ENCODE measurements around the gene RAD51B. TPM values are rescaled to one million over a fixed set of nuclear protein-coding genes. Genes with fewer than 3 reads are reported as not detected.

Gene RAD51B
- total and polyA plus RNA-seq, 2 of the 13 experiments (the other 11 are each of a cell fraction or from before 2014, with no cell fraction given): 7.0 to 9.5 TPM

GRCh38 chr14:68043752-68044151 is 224.2 kb downstream of the RAD51B start:
- no TSS peak for BruUV-seq (replicated peaks)
- H3K79me2 ChIP-seq (ENCODE audit: insufficient read depth, low read length): no peaks in the 10 kb centered on the region
- intact Hi-C loops (cut with micrococcal nuclease; ENCODE audit: unreplicated experiment) (no loop called here), in situ Hi-C loops (cut with HindIII; ENCODE audit: extremely low pct_ligation_motif_present, low pct_unique_long_range_greater_than_20kb) (no loop called here)
- no peaks in the 10 kb centered on the region for H4K20me1 ChIP-seq (ENCODE audit: insufficient read depth, low read length)
- FAIRE-seq (no peak), ATAC-seq (no peak), DNase-seq (ENCODE audit: low spot score) (no peak)
- CTCF ChIA-PET (ENCODE audit: low intra/inter-chr PET ratio, low total read pairs): no interaction called here
- no peak overlapping the region for H3K27ac ChIP-seq (ENCODE audit: extremely low read length, insufficient read depth, low read length)
- H3K4me3 ChIP-seq (replicated peaks in 1 of 3; ENCODE audit: insufficient read depth in 1 of 3, low read depth in 2 of 3, low read length in 3 of 3): no peak overlapping the region
- H3K36me3 ChIP-seq (replicated peaks in 1 of 2; ENCODE audit: control insufficient read depth in 1 of 2, insufficient read depth in 2 of 2, low read length in 2 of 2): no peaks in the 10 kb centered on the region
- no peak for TF ChIP-seq ZNF615 (CRISPR knock-in tag; IDR thresholded peaks at IDR 0.05; ENCODE audit: borderline replicate concordance)
- TF ChIP-seq ZNF674 (CRISPR knock-in tag; IDR thresholded peaks at IDR 0.05; ENCODE audit: low read depth): no peak
- TF ChIP-seq FLYWCH1 (CRISPR knock-in tag; IDR thresholded peaks at IDR 0.05): no peak
- TF ChIP-seq CTCF (CRISPR knock-in tag; IDR thresholded peaks at IDR 0.05): no peak
- no peak for TF ChIP-seq ZNF121 (CRISPR knock-in tag; IDR thresholded peaks at IDR 0.05)
- TF ChIP-seq SSRP1 (CRISPR knock-in tag; IDR thresholded peaks at IDR 0.05): no peak
- no peak for TF ChIP-seq BRCA1 (CRISPR knock-in tag; IDR thresholded peaks at IDR 0.05)
- no peak for TF ChIP-seq ATF3 (CRISPR knock-in tag; IDR thresholded peaks at IDR 0.05)
- no peak for TF ChIP-seq ZMAT5 (CRISPR knock-in tag; IDR thresholded peaks at IDR 0.05; ENCODE audit: borderline replicate concordance, low read depth)
- TF ChIP-seq TOPORS (CRISPR knock-in tag; IDR thresholded peaks at IDR 0.05): no peak
- TF ChIP-seq ETS1 (CRISPR knock-in tag; IDR thresholded peaks at IDR 0.05): no peak
- TF ChIP-seq ZNF432 (CRISPR knock-in tag; IDR thresholded peaks at IDR 0.05; ENCODE audit: borderline replicate concordance): no peak
- no peak for TF ChIP-seq BCL3 (CRISPR knock-in tag; IDR thresholded peaks at IDR 0.05)
- no peak for TF ChIP-seq PCBP1 (IDR thresholded peaks at IDR 0.05; ENCODE audit: borderline replicate concordance, low read depth, low read length)
- no peak for TF ChIP-seq SP4 (CRISPR knock-in tag; IDR thresholded peaks at IDR 0.05)
- TF ChIP-seq MAZ (IDR thresholded peaks at IDR 0.05; ENCODE audit: borderline replicate concordance, low read depth, low read length): no peak
- no peak for TF ChIP-seq MAZ (CRISPR knock-in tag; IDR thresholded peaks at IDR 0.05; ENCODE audit: low read depth)
- TF ChIP-seq GTF2F1 (IDR thresholded peaks at IDR 0.05; ENCODE audit: low read length): no peak
- TF ChIP-seq KDM1A (CRISPR knock-in tag; IDR thresholded peaks at IDR 0.05): no peak
- no peaks in the 10 kb centered on the region for H3K9me3 ChIP-seq (ENCODE audit: low read length)
- H3K4me2 ChIP-seq (ENCODE audit: low read depth, low read length): no peak overlapping the region
- peaks cover 5% of the 10 kb centered on the region; the same call in 1 of the 2 replicates for H3K4me1 ChIP-seq (ENCODE audit: insufficient read depth, low read length)
- no peak overlapping the region for H2AFZ ChIP-seq (ENCODE audit: low read length)
- no peak overlapping the region for H3K9ac ChIP-seq (ENCODE audit: insufficient read depth, low read depth, low read length)
- POLR2A ChIA-PET: no interaction called here
- no peaks in the 10 kb centered on the region; a peak in 1 of 5 replicates for H3K27me3 ChIP-seq (ENCODE audit: control insufficient read depth in 1 of 2, insufficient read depth in 2 of 2, low read length in 2 of 2)

All from HepG2 (cell line).